Thoracic aorta (tissue), 2 donors: Measurements from ENCODE around the gene CTSW. TPM values are rescaled to one million over a fixed set of nuclear protein-coding genes. Genes with fewer than 3 reads are reported as not detected.

ENCODE experiments used
- ATAC-seq: fragments of 150-250 bp; one replicate; pipeline ENCODE4 v1.8.0; 2017; ENCODE audit warnings: low read depth; ENCODE audit not compliant: insufficient number of reproducible peaks, low FRiP score
- DNase-seq: peaks from one replicate; pipeline ENCODE4 v3.0.0-alpha.2; 2020; ENCODE audit warnings: low spot score
- H3K27ac ChIP-seq, 2 donors: fragments of 200-600 bp; sonication (generic); 1 replicate in 1 of 2; 2 replicates in 1 of 2; pipeline ENCODE4 v1.5.1; 2016; ENCODE audit warnings: mild to moderate bottlenecking in 2 of 2, moderate library complexity in 2 of 2
- H3K27me3 ChIP-seq: fragments of 200-600 bp; sonication (generic); replicated peaks from 2 replicates; pipeline ENCODE4 v1.6.0; 2016; ENCODE audit warnings: mild to moderate bottlenecking; ENCODE audit not compliant: insufficient read depth
- H3K36me3 ChIP-seq: fragments of 200-600 bp; sonication (generic); one replicate; pipeline ENCODE4 v1.5.1; 2016
- H3K4me1 ChIP-seq, 2 donors: fragments of 200-600 bp; sonication (generic); 1 replicate in 1 of 2; 2 replicates in 1 of 2; pipeline versions ENCODE4 v1.5.1 to v1.6.0; 2016; ENCODE audit warnings: low read depth in 2 of 2, mild to moderate bottlenecking in 1 of 2; ENCODE audit not compliant: control insufficient read depth in 1 of 2
- H3K4me3 ChIP-seq: fragments of 200-600 bp; sonication (generic); 2 replicates; pipeline ENCODE4 v1.5.1; 2016; ENCODE audit warnings: mild to moderate bottlenecking
- H3K9me3 ChIP-seq: fragments of 200-600 bp; sonication (generic); 2 replicates; pipeline ENCODE4 v1.5.1; 2016
- CTCF ChIP-seq: fragments of 200-600 bp; sonication (generic); IDR thresholded peaks from one replicate; pipeline ENCODE4 v1.5.1; 2019; ENCODE audit warnings: antibody characterized with exemption
- total RNA-seq, 2 donors: library from RNA; depleted of rRNA; stranded (reverse); fragments of >200 nt; gene quantifications; one replicate each; pipeline versions ENCODE4 v1.1.0 to v1.2.3, GENCODE V29; 2016

The CTSW gene
- total RNA-seq, 2 donors from 2014 or later = 1.6 to 13.7 TPM

GRCh38 chr11:65850217-65851082 is 29.2 kb upstream of the CTSW start:
- ATAC-seq (no peak), DNase-seq (no peak)
- no peaks in the 10 kb centered on the region for H3K27me3 ChIP-seq
- no peak overlapping the region for H3K4me3 ChIP-seq
- H3K36me3 ChIP-seq = peaks cover 48% of the 10 kb centered on the region
- TF ChIP-seq CTCF = no peak
- no peaks in the 10 kb centered on the region for H3K9me3 ChIP-seq
- H3K27ac ChIP-seq = no peak overlapping the region
- H3K4me1 ChIP-seq = peaks cover 4 to 12% of the 10 kb centered on the region in 2 donors

GRCh38 chr11:65851083-65851579 is 28.5 kb upstream of the CTSW start:
- no peak for DNase-seq
- no peak overlapping the region for H3K27ac ChIP-seq
- no peaks in the 10 kb centered on the region for H3K9me3 ChIP-seq
- ATAC-seq = no peak
- H3K4me3 ChIP-seq = no peak overlapping the region
- H3K27me3 ChIP-seq = no peaks in the 10 kb centered on the region
- peaks cover 54% of the 10 kb centered on the region for H3K36me3 ChIP-seq
- H3K4me1 ChIP-seq = peaks cover 10 to 18% of the 10 kb centered on the region in 2 donors
- peak; percentile 24 for TF ChIP-seq CTCF

DNA sequence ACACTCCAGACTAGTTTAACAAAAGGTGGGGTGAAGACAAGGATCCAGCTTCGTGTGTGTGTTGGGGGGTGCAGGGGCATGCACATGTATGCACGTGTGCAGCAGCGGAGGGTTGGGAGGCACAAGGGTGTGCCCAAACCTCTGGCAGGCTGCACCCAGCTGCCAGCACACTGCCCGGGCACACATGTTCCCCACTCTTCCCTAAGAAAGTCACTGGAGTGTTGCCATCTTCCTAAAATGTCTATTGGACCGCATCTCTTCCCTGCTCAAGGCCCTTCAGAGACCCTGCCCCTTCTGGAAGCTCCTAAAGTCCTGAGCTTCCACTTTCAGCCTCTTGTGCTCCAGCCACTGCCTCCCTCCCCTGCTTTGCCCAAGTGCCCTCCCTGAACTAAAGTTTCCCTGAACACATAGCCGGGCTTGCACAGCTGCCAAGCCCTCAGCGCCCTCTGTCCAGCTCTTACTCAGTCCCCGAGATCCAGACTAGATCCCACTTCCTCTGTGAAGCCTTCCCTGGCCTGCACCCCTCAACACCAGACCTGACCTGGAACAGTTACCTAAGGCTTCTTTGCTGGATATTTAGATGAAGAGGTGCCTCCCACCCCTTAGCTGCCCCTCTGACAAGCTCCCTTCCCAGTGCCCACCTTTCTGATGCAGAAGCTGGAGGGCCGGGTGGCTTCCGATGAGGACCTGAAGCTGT is 27.7 kb upstream of the CTSW start:
- ATAC-seq (no peak), DNase-seq (no peak)
- H3K27me3 ChIP-seq = no peaks in the 10 kb centered on the region
- no peak overlapping the region for H3K27ac ChIP-seq
- peaks cover 13 to 24% of the 10 kb centered on the region in 2 donors for H3K4me1 ChIP-seq
- no peak for TF ChIP-seq CTCF
- no peaks in the 10 kb centered on the region for H3K9me3 ChIP-seq
- no peak overlapping the region for H3K4me3 ChIP-seq
- peaks cover 54% of the 10 kb centered on the region for H3K36me3 ChIP-seq

DNA sequence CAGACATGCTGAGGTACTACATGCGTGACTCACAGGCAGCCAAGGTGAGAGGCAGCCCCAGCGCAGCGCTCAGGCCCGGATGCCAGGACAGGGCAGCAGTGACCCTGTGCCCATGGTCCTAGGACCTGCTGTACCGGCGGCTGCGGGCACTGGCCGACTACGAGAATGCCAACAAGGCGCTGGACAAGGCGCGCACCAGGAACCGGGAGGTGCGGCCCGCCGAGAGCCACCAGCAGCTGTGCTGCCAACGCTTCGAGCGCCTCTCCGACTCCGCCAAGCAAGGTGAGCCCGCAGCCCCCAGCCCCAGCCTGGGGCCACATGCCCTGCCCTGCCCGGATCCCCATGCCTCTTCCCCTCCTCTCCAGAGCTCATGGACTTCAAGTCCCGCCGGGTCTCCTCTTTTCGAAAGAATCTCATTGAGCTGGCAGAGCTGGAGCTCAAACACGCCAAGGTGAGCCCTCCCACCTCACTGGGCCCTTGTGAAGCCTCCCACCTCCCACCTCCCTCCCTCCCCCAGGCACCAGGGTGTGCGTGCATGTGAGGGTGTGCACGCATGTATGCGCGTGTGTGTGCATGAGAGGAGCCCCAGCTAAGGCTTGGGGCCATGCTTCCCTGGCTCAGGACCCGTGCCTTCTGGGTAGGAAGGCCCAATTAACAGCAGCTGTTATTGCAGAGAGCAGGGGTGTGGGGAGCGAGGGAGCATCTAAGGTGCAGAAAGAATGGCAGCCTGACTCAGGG is 27.0 kb upstream of the CTSW start:
- DNase-seq (no peak), ATAC-seq (no peak)
- Histone ChIP-seq H3K27me3 (no peaks in the 10 kb centered on the region), H3K36me3 (peaks cover 54% of the 10 kb centered on the region), H3K4me1 (peaks cover 13 to 24% of the 10 kb centered on the region in 2 donors), H3K4me3 (no peak overlapping the region), H3K27ac (no peak overlapping the region), H3K9me3 (no peaks in the 10 kb centered on the region)
- TF ChIP-seq CTCF = no peak
